AG10803 (cell line): ENCODE data around the gene PCP4L1.
"Not testable (repeated sequence)": the region's sequence is repeated elsewhere in the genome, so short reads cannot be mapped to it uniquely, and the experiment has no call there.

Source experiments
- DNase-seq: peaks from one replicate; pipeline ENCODE4 v3.0.0; 2010; ENCODE audit warnings: low read depth
- H3K4me3 ChIP-seq: 2 replicates; pipeline ENCODE4 v1.5.1; 2011; ENCODE audit warnings: mild to moderate bottlenecking, low read length, control low read depth
- TF ChIP-seq, protein P1 (sequence below): conservative IDR thresholded peaks from 2 replicates; pipeline ENCODE4 v1.5.1; 2011; ENCODE audit warnings: mild to moderate bottlenecking, low read length, control low read depth, inconsistent platforms

The PCP4L1 gene

DNA sequence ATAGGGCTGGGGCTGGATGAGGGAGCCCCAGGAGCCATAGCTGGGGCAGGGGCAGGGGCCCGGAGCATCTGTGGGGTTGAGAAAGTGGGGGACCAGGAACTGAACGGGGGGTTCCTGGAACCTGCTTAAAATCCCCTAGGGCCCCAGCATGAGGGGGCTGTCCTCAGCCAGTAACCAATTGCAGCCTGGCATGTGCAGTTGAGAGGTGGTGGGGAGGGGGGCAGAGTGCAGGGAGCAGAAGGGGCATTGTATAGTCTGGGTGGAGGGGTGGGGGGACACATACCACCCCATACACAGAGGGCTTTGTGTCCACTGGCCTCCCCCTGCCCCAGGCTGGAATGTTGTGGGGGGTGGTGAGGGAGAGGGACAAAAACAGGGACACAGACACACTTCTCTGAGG lies 51.3 kb downstream of the PCP4L1 start, which contains the start of gene MPZ:
MPZ (minus strand) TSS at position 101 of the 400 bp plus-strand sequence; CDS start at position 38, 63 bp downstream.
- H3K4me3 ChIP-seq: no peak within 1 kb of the TSS
- DNase-seq: no peak
- TF ChIP-seq, protein P1, sequence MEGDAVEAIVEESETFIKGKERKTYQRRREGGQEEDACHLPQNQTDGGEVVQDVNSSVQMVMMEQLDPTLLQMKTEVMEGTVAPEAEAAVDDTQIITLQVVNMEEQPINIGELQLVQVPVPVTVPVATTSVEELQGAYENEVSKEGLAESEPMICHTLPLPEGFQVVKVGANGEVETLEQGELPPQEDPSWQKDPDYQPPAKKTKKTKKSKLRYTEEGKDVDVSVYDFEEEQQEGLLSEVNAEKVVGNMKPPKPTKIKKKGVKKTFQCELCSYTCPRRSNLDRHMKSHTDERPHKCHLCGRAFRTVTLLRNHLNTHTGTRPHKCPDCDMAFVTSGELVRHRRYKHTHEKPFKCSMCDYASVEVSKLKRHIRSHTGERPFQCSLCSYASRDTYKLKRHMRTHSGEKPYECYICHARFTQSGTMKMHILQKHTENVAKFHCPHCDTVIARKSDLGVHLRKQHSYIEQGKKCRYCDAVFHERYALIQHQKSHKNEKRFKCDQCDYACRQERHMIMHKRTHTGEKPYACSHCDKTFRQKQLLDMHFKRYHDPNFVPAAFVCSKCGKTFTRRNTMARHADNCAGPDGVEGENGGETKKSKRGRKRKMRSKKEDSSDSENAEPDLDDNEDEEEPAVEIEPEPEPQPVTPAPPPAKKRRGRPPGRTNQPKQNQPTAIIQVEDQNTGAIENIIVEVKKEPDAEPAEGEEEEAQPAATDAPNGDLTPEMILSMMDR: no peak

DNA sequence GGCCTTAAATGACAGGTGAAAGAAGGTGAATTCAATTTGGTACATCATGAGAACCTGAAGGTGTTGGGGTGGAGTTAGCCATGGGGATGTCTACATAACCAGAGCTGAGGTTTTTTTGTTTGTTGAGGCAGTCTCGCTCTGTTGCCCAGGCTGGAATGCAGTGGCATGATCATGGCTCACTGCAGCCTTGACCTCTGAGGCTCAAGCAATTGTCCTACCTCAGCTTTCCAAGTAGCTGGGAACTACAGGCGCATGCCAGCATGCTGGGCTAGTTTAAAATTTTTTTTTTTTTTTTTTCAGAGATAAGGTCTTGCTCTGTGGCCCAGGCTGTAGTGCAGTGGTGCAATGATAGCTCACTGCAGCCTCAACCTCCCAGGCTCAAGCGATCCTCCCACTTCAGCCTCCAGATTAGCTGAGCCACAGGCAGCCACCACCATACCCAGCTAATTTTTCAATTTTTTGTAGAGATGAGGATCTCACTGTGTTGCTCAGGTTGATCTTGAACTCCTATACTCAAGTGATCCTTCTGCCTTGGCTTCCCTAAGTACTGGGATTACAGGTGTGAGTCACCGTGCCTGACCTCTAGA lies 53.1 kb downstream of the PCP4L1 start:
- no peak for DNase-seq
- no peak overlapping the region for H3K4me3 ChIP-seq
- TF ChIP-seq, protein P1: no peak

DNA sequence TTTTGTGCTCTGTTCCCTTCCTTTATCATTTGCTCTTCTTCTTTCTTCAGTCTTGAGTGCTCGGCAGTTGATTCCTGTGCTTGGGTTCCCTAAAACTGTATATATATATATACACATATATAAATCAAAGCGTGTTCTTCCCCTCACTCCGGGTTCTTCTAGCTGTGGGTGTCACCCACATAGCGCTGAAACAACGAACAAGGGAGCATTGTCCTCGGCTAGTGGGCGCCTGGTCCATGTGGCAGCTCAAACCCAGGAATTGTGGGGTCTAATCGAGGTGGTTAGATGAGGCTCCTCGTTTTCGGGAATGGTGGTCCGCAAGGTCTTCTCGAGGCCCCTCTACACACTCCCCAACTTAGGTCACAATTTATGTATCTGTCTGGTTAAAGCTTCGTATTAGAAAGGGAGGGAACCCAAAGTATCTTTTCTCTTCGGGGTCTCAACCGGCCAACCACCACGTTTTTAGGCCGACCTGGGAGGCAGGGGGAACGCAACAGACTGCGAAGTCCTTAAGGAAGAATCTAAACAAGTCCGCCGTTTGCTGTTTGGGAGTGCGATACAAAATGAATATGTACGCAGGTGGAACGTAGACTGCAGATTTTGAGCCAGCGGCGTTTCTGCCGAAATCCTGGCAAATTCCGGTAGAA lies 55.1 kb downstream of the PCP4L1 start:
- no peak for DNase-seq
- peak overlapping the region; percentile 98 for H3K4me3 ChIP-seq
- TF ChIP-seq, protein P1: no peak

DNA sequence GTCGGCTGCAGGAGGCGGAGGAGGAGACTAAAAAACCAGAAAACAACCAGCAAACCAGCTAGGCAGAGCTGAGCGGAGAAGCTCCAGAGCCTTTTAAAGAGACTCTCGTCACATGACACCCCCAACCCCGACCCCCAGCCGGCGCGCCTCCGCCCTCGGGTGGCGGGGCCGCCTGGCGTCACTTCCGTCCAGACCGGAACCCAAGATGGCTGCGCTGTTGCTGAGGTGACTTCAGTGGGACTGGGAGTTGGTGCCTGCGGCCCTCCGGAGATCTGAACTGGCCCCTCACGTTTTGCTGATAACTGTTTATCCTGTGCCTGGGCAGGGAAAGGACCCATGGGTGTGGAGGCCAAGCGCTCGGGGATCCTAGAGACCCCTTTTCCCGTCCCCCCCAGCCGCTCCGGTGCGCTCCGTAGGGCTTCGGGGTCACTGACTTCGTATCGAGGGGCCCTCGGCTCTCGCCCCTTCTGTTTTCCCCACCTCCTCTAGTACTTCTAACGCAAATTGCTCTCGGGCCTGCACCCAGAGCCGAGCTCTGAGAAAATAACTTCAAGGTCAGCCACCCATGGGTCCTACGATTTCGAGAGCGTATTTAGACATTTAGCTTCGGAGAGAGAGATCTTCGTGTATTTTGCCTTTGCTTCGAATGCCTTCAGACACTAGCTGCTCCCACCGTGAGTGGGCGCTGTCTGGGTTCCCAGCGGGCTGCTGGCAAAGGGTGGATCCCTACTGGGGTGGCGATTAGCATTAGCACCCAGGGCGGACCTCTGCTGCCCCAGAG lies 55.8 kb downstream of the PCP4L1 start, which contains the start of gene SDHC:
SDHC (plus strand) TSS at position 181 of the 781 bp plus-strand sequence; CDS start at position 206, 25 bp downstream.
- DNase-seq: peak; percentile 85
- TF ChIP-seq, protein P1: peak; percentile 52
- peak within 1 kb of the TSS; percentile 98 for H3K4me3 ChIP-seq

DNA sequence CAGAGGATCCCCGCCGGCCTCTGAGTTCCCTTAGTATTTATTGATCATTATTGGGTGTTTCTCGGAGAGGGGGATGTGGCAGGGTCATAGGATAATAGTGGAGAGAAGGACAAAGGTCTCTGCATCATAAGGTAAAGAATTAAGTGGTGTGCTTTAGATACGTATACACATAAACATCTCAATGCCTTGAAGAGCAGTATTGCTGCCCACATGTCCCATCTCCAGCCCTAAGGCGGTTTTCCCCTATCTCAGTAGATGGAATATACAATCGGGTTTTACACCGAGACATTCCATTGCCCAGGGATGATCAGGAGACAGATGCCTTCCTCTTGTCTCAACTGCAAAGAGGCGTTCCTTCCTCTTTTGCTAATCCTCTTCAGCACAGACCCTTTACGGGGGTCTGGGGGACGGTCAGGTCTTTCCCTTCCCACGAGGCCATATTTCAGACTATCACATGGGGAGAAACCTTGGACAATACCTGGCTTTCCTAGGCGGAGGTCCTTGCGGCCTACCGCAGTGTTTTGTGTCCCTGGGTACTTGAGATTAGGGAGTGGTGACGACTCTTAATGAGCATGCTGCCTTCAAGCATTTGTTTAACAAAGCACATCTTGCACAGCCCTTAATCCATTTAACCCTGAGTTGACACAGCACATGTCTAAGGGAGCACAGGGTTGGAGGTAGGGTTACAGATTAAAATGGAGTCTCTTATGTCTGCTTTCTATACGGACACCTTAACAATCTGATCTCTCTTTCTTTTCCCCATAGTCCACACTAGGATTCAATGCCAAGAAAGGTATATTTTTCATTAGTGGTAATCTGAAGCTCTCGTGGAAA lies 57.5 kb downstream of the PCP4L1 start:
- not testable (repeated sequence) for H3K4me3 ChIP-seq, DNase-seq

DNA sequence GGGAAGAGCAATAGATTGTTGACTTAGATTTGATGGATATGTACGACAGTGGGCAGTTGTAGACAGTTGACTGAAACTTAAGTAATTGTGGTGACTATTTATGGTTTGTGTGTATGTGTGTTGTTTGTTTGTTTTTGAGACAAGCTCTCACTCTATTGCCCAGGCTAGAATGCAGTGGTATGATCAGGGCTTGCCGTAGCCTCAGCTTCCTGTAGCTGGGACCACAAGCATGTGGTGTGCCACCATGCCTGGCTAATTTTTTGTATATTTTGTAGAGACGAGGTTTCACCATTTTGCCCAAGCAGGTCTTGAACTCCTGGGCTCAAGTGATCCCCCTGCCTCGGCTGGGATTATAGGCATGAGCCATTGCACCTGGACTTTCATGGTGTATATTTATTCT lies 65.5 kb downstream of the PCP4L1 start:
- TF ChIP-seq, protein P1: no peak
- no peak overlapping the region for H3K4me3 ChIP-seq
- no peak for DNase-seq

DNA sequence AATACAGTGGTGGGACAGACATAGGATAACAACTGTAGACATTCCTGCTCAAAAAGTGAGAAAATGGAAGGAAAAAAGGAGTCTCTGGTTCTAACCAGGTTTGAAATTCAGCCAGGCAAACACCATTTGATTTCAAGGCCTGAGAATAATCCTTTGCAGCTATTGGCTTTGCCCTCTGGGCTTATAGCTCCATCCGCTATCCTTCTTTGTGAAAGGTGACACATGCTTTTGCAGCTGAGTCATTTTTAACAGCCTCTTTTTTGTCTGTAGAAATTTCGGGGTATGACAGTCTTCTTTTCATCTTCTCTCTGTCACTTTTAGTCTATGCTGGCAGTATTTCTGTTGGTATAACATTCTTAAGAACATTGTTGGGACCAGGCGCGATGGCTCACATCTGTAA lies 71.8 kb downstream of the PCP4L1 start:
- no peak for DNase-seq

More for the DNA sequence above, 71.8 kb downstream of the PCP4L1 start:
- no peak overlapping the region for H3K4me3 ChIP-seq
- TF ChIP-seq, protein P1: no peak
